H9 (cell line): ENCODE results near the gene MTCH1. TPM values are rescaled to one million over a fixed set of nuclear protein-coding genes. Genes with fewer than 3 reads are reported as not detected.

Experiments used
- DNase-seq: peaks from one replicate; pipeline ENCODE4 v3.0.0-alpha.2; 2017
- H2AFZ ChIP-seq: one replicate; pipeline ENCODE4 v1.6.1; 2013; ENCODE audit warnings: mild to moderate bottlenecking, low read length, control low read depth, moderate library complexity
- H2AK5ac ChIP-seq: 2 replicates; pipeline ENCODE4 v1.6.1; 2013; ENCODE audit warnings: low read length, control low read depth, mixed read lengths; ENCODE audit not compliant: insufficient read length
- H2BK120ac ChIP-seq: one replicate; pipeline ENCODE4 v1.6.1; 2013; ENCODE audit warnings: low read depth, mild to moderate bottlenecking, low read length, control low read depth, inconsistent platforms; ENCODE audit not compliant: poor library complexity, severe bottlenecking
- H2BK12ac ChIP-seq: 2 replicates; pipeline ENCODE4 v1.6.1; 2013; ENCODE audit warnings: low read length, control low read depth, mixed read lengths, low read depth; ENCODE audit not compliant: insufficient read length
- H2BK15ac ChIP-seq: 2 replicates; pipeline ENCODE4 v1.6.1; 2013; ENCODE audit warnings: low read depth, low read length, control low read depth
- H2BK20ac ChIP-seq: one replicate; pipeline ENCODE4 v1.6.1; 2013; ENCODE audit warnings: low read depth, mild to moderate bottlenecking, low read length, control low read depth, inconsistent platforms; ENCODE audit not compliant: poor library complexity, severe bottlenecking
- H2BK5ac ChIP-seq: 2 replicates; pipeline ENCODE4 v1.6.1; 2013; ENCODE audit warnings: low read length, control low read depth, mixed read lengths; ENCODE audit not compliant: insufficient read length
- H3K14ac ChIP-seq: 2 replicates; pipeline ENCODE4 v1.6.1; 2013; ENCODE audit warnings: low read length, control low read depth; ENCODE audit not compliant: insufficient read depth
- H3K18ac ChIP-seq: 2 replicates; pipeline ENCODE4 v1.6.1; 2013; ENCODE audit warnings: low read depth, mild to moderate bottlenecking, mixed read lengths, low read length, control low read depth; ENCODE audit not compliant: insufficient read length
- H3K23ac ChIP-seq: 2 replicates; pipeline ENCODE4 v1.6.1; 2013; ENCODE audit warnings: low read length, control low read depth, mixed read lengths, low read depth; ENCODE audit not compliant: insufficient read length
- H3K23me2 ChIP-seq: 2 replicates; pipeline ENCODE4 v1.6.1; 2013; ENCODE audit warnings: low read depth, mild to moderate bottlenecking, mixed read lengths, low read length, control low read depth; ENCODE audit not compliant: insufficient read length, poor library complexity, severe bottlenecking
- H3K27ac ChIP-seq: 2 replicates; pipeline ENCODE4 v1.5.1; 2013; ENCODE audit warnings: low read length, control low read depth, mixed read lengths, low read depth; ENCODE audit not compliant: insufficient read length
- H3K27me3 ChIP-seq: 2 replicates; pipeline ENCODE4 v1.6.1; 2013; ENCODE audit warnings: low read length, control low read depth, inconsistent platforms; ENCODE audit not compliant: insufficient read depth
- H3K4ac ChIP-seq: 2 replicates; pipeline ENCODE4 v1.6.1; 2013; ENCODE audit warnings: low read depth, mild to moderate bottlenecking, control low read depth, inconsistent platforms, low read length, moderate library complexity
- H3K4me1 ChIP-seq: 2 replicates; pipeline ENCODE4 v1.6.1; 2013; ENCODE audit warnings: low read length, control low read depth, inconsistent platforms; ENCODE audit not compliant: insufficient read depth
- H3K4me2 ChIP-seq: 2 replicates; pipeline ENCODE4 v1.6.1; 2013; ENCODE audit warnings: low read length, control low read depth, mixed read lengths; ENCODE audit not compliant: insufficient read length, insufficient read depth
- H3K56ac ChIP-seq: 2 replicates; pipeline ENCODE4 v1.6.1; 2013; ENCODE audit warnings: low read depth, mild to moderate bottlenecking, mixed read lengths, low read length, control low read depth; ENCODE audit not compliant: insufficient read length
- H3K79me1 ChIP-seq: 2 replicates; pipeline ENCODE4 v1.6.1; 2013; ENCODE audit warnings: low read depth, mild to moderate bottlenecking, moderate library complexity, low read length, control low read depth, inconsistent platforms; ENCODE audit not compliant: insufficient read depth, poor library complexity, severe bottlenecking
- H3K79me2 ChIP-seq: 2 replicates; pipeline ENCODE4 v1.6.1; 2013; ENCODE audit warnings: low read length, control low read depth, inconsistent platforms; ENCODE audit not compliant: insufficient read depth
- H3K9ac ChIP-seq: 2 replicates; pipeline ENCODE4 v1.6.1; 2013; ENCODE audit warnings: low read length, control low read depth, mixed read lengths; ENCODE audit not compliant: insufficient read length; ENCODE audit errors: extremely low read depth
- H3K9me3 ChIP-seq: one replicate; pipeline ENCODE4 v1.6.1; 2013; ENCODE audit warnings: low read depth, low read length, inconsistent platforms; ENCODE audit not compliant: control insufficient read depth
- H3T11ph ChIP-seq: one replicate; pipeline ENCODE4 v1.6.1; 2013; ENCODE audit warnings: mild to moderate bottlenecking, low read length, control low read depth, inconsistent platforms
- H4K20me1 ChIP-seq: one replicate; pipeline ENCODE4 v1.6.1; 2013; ENCODE audit not compliant: control insufficient read depth, insufficient read length, insufficient read depth
- H4K5ac ChIP-seq: 2 replicates; pipeline ENCODE4 v1.6.1; 2013; ENCODE audit warnings: low read depth, mild to moderate bottlenecking, mixed read lengths, low read length, control low read depth; ENCODE audit not compliant: insufficient read length
- H4K8ac ChIP-seq: replicated peaks from 2 replicates; pipeline ENCODE4 v1.6.1; 2013; ENCODE audit warnings: low read length, control low read depth, mixed read lengths, low read depth; ENCODE audit not compliant: insufficient read length
- H4K91ac ChIP-seq: 2 replicates; pipeline ENCODE4 v1.6.1; 2013; ENCODE audit warnings: low read depth, mild to moderate bottlenecking, moderate library complexity, mixed read lengths, low read length, control low read depth; ENCODE audit not compliant: insufficient read length
- H3K27ac Mint-ChIP-seq, 3 experiments: 2 replicates in 2 of 3; 3 replicates in 1 of 3; pipeline ENCODE4 v1.8.0; 2020 to 2021; ENCODE audit warnings: mixed read lengths in 3 of 3, mild to moderate bottlenecking in 1 of 3, moderate library complexity in 1 of 3
- H3K27me3 Mint-ChIP-seq: 2 replicates; pipeline ENCODE4 v1.8.0; 2021; ENCODE audit warnings: low read depth, mild to moderate bottlenecking, moderate library complexity, mixed read lengths
- H3K36me3 Mint-ChIP-seq, 3 experiments: 2 replicates in 2 of 3; 3 replicates in 1 of 3; pipeline ENCODE4 v1.8.0; 2020 to 2021; ENCODE audit warnings: low read depth in 3 of 3, mixed read lengths in 3 of 3; ENCODE audit not compliant: insufficient read depth in 1 of 3
- H3K4me1 Mint-ChIP-seq, 2 experiments: 2 replicates each; pipeline ENCODE4 v1.8.0; 2020; ENCODE audit warnings: mixed read lengths in 2 of 2
- H3K4me3 Mint-ChIP-seq, 2 experiments: 2 replicates in 1 of 2; 3 replicates in 1 of 2; pipeline ENCODE4 v1.8.0; 2020 to 2021; ENCODE audit warnings: mild to moderate bottlenecking in 2 of 2, mixed read lengths in 2 of 2, moderate library complexity in 1 of 2
- H3K9me3 Mint-ChIP-seq, 2 experiments: 2 replicates in 1 of 2; 3 replicates in 1 of 2; pipeline ENCODE4 v1.8.0; 2020; ENCODE audit warnings: mild to moderate bottlenecking in 2 of 2, mixed read lengths in 2 of 2, moderate library complexity in 1 of 2
- CTCF ChIP-seq: fragments of 200-600 bp; sonication (generic); conservative IDR thresholded peaks from 3 replicates; pipeline ENCODE4 v1.8.0; 2021; ENCODE audit warnings: antibody characterized with exemption, mild to moderate bottlenecking
- WGBS: extraction: QIAGEN DNeasy Blood & Tissue Kit; methylation state at CpG from one replicate; pipeline ENCODE4 v1.1.7; 2013; ENCODE audit warnings: missing lambda C conversion rate, low lambda C conversion rate, mixed read lengths; ENCODE audit not compliant: insufficient read length; ENCODE audit errors: extremely low coverage; 5-methylcytosine and 5-hydroxymethylcytosine counted together
- total RNA-seq: library from RNA; stranded (reverse); gene quantifications from 2 replicates; pipeline ENCODE4 v1.2.1, GENCODE V29; 2021

MTCH1 gene
- total RNA-seq, 1 experiment from 2014 or later = 200 TPM

- Histone ChIP-seq H2BK15ac (no peak overlapping the region), H4K20me1 (no peaks in the 10 kb centered on the region), H2BK120ac (no peak overlapping the region), H2AK5ac (no peak overlapping the region), H4K91ac (no peak overlapping the region), H2BK20ac (no peak overlapping the region), H3T11ph (no peak overlapping the region), H2AFZ (no peak overlapping the region), H3K23ac (no peak overlapping the region), H3K79me2 (no peaks in the 10 kb centered on the region), H3K18ac (no peak overlapping the region), H3K79me1 (no peaks in the 10 kb centered on the region), H3K9me3 (no peaks in the 10 kb centered on the region), H3K4me1 (no peaks in the 10 kb centered on the region), H3K27ac (no peak overlapping the region), H4K8ac (no peak overlapping the region), H3K27me3 (no peaks in the 10 kb centered on the region), H3K14ac (no peak overlapping the region), H4K5ac (no peak overlapping the region), H2BK12ac (no peak overlapping the region), H3K23me2 (no peaks in the 10 kb centered on the region), H3K9ac (no peak overlapping the region), H3K56ac (no peak overlapping the region), H2BK5ac (no peak overlapping the region), H3K4me2 (no peak overlapping the region), H3K4ac (no peak overlapping the region)
- Mint-ChIP-seq H3K4me3 (no peak overlapping the region), H3K4me1 (peaks cover 0 to 3% of the 10 kb centered on the region in 2 experiments; a peak in 1 of 4 replicates), H3K27me3 (no peaks in the 10 kb centered on the region), H3K9me3 (no peaks in the 10 kb centered on the region), H3K27ac (no peak overlapping the region), H3K36me3 (no peaks in the 10 kb centered on the region; a peak in 1 of 7 replicates)
- WGBS = no CpG with 5 or more reads among the region's 5 CpGs
- DNase-seq = no peak
- TF ChIP-seq CTCF = no peak
These were observed 65.5 kb downstream of the MTCH1 start for GRCh38 chr6:36920546-36920945.
